Measurements from ENCODE around the gene AGMAT. TPM values are rescaled to one million over a fixed set of nuclear protein-coding genes. Genes with fewer than 3 reads are reported as not detected.
"Not testable (repeated sequence)": the region's sequence is repeated elsewhere in the genome, so short reads cannot be mapped to it uniquely, and the experiment has no call there.

The AGMAT gene
- total and polyA plus RNA-seq, 2 donors (not counting 1 experiment from before 2014, with no cell fraction given) = 3.5 to 3.7 TPM

DNA sequence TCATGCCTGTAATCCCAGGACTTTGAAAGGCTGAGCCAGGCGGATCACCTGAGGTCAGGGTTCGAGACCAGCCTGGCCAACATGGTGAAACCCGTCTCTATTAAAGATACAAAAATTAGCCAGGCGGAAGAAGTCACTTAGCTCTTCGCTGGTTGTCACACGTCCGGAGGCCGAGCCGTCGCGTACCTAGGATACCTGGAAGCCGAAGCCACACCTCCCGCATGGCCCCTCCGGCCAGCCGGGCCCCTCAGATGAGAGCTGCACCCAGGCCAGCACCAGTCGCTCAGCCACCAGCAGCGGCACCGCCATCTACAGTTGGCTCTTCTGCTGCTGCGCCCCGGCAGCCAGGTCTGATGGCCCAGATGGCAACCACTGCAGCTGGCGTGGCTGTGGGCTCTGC, 19.5 kb upstream of the AGMAT start:
- WGBS (ENCODE audit: insufficient coverage) = 98% methylated on average over 18 of the region's 21 CpGs
- H3K27ac ChIP-seq (ENCODE audit: low read length in 2 of 2); H3K79me2 ChIP-seq (ENCODE audit: control insufficient read depth, insufficient read depth, low read length); intact Hi-C loops (cut with micrococcal nuclease); H3K27me3 ChIP-seq (replicated peaks in 1 of 4; ENCODE audit: control extremely low read depth in 1 of 4, control insufficient read depth in 3 of 4, insufficient read depth in 4 of 4, low read length in 3 of 4); H3K27ac Mint-ChIP-seq; H4K20me1 ChIP-seq (ENCODE audit: control insufficient read depth, insufficient read depth, low read length, poor library complexity, severe bottlenecking); H3K27me3 Mint-ChIP-seq; H3K9me3 Mint-ChIP-seq (ENCODE audit: insufficient read depth); H3K36me3 ChIP-seq (replicated peaks in 1 of 2; ENCODE audit: control extremely low read depth in 1 of 2, control insufficient read depth in 1 of 2, extremely low read depth in 1 of 2, insufficient read depth in 2 of 2, low read length in 1 of 2); H3K4me3 ChIP-seq (ENCODE audit: control extremely low read depth in 1 of 5, extremely low read depth in 1 of 5, insufficient read depth in 1 of 5, low read depth in 2 of 5, low read length in 4 of 5); H3K9ac ChIP-seq (ENCODE audit: low read length); H2AFZ ChIP-seq (ENCODE audit: insufficient read depth, low read depth, low read length, poor library complexity, severe bottlenecking); H3K9me3 ChIP-seq (ENCODE audit: control extremely low read depth in 1 of 3, control insufficient read depth in 2 of 3, insufficient read depth in 1 of 3, low read length in 2 of 3); DNase-seq; ATAC-seq (ENCODE audit: low read depth): not testable (repeated sequence)
- H3K4me1 ChIP-seq (ENCODE audit: control insufficient read depth in 2 of 2, insufficient read depth in 2 of 2, low read length in 2 of 2) = peaks cover 5 to 11% of the 10 kb centered on the region in 2 donors
- ChIA-PET POLR2A (interaction anchor here (1.1 to 2.2 kb wide), 4 partner anchors 12 to 33 kb away, joined by 3 to 16 read pairs (median 10); no protein-coding TSS in a partner anchor), CTCF (interaction anchor here (1.1 to 2.6 kb wide), 5 partner anchors 12 to 137 kb away, joined by 3 to 8 read pairs (median 3); no protein-coding TSS in a partner anchor)
- peaks cover 11% of the 10 kb centered on the region for H3K4me1 Mint-ChIP-seq
- H3K4me2 ChIP-seq (replicated peaks; ENCODE audit: low read depth, low read length, poor library complexity, severe bottlenecking) = peak overlapping the region; percentile 91
- H3K4me3 Mint-ChIP-seq = peak overlapping the region; percentile 86

DNA sequence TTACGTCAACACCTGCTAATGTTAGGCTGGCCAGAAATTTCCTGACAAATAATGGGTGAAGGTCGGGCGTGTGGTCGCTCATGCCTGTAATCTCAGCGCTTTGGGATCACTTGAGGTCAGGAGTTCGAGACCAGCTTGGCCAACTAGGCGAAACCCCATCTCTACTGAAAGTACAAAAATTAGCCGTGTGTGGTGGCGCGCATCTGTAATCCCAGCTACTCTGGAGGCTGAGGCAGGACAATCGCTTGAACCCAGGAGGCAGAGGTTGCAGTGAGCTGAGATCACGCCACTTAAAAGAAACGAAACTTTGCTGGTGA, 19.1 kb upstream of the AGMAT start:
- not testable (repeated sequence) for DNase-seq; H3K9me3 Mint-ChIP-seq (ENCODE audit: insufficient read depth); H3K27me3 Mint-ChIP-seq; H3K9me3 ChIP-seq (ENCODE audit: control extremely low read depth in 1 of 3, control insufficient read depth in 2 of 3, insufficient read depth in 1 of 3, low read length in 2 of 3); H3K36me3 ChIP-seq (replicated peaks in 1 of 2; ENCODE audit: control extremely low read depth in 1 of 2, control insufficient read depth in 1 of 2, extremely low read depth in 1 of 2, insufficient read depth in 2 of 2, low read length in 1 of 2); H3K79me2 ChIP-seq (ENCODE audit: control insufficient read depth, insufficient read depth, low read length); H4K20me1 ChIP-seq (ENCODE audit: control insufficient read depth, insufficient read depth, low read length, poor library complexity, severe bottlenecking); ATAC-seq (ENCODE audit: low read depth); H3K27me3 ChIP-seq (replicated peaks in 1 of 4; ENCODE audit: control extremely low read depth in 1 of 4, control insufficient read depth in 3 of 4, insufficient read depth in 4 of 4, low read length in 3 of 4)
- intact Hi-C loops (cut with micrococcal nuclease) = loop anchor here (1.0 to 2.0 kb wide), 5 partner anchors 13 to 137 kb away; partner anchors contain the start of genes AGMAT, DDI2 and DNAJC16
- WGBS (ENCODE audit: insufficient coverage) = 71% methylated on average over 12 of the region's 13 CpGs
- peaks cover 11% of the 10 kb centered on the region for H3K4me1 Mint-ChIP-seq
- ChIA-PET POLR2A (interaction anchor here (0.6 to 2.2 kb wide), 8 partner anchors 12 to 231 kb away, joined by 3 to 16 read pairs (median 5); partner anchors contain the start of gene DNAJC16), CTCF (interaction anchor here (1.4 to 2.6 kb wide), 3 partner anchors 12 to 137 kb away, joined by 3 to 8 read pairs (median 7); no protein-coding TSS in a partner anchor)
- Histone ChIP-seq H3K9ac (ENCODE audit: low read length) (peak overlapping the region; percentile 85), H3K27ac (ENCODE audit: low read length in 2 of 2) (peak overlapping the region; percentile 13 to 80), H3K4me1 (ENCODE audit: control insufficient read depth in 2 of 2, insufficient read depth in 2 of 2, low read length in 2 of 2) (peaks cover 5 to 11% of the 10 kb centered on the region in 2 donors), H2AFZ (ENCODE audit: insufficient read depth, low read depth, low read length, poor library complexity, severe bottlenecking) (peak overlapping the region; percentile 96), H3K4me2 (replicated peaks; ENCODE audit: low read depth, low read length, poor library complexity, severe bottlenecking) (peak overlapping the region; percentile 91), H3K4me3 (ENCODE audit: control extremely low read depth in 1 of 5, extremely low read depth in 1 of 5, insufficient read depth in 1 of 5, low read depth in 2 of 5, low read length in 4 of 5) (peak overlapping the region; percentile 59 to 95 (median 72))
- H3K27ac Mint-ChIP-seq = peak overlapping the region; percentile 79
- peak overlapping the region; percentile 86 for H3K4me3 Mint-ChIP-seq

Measured in B cell (primary cell).